ENCODE measurements around the gene C10orf143. TPM values are rescaled to one million over a fixed set of nuclear protein-coding genes. Genes with fewer than 3 reads are reported as not detected.
A peak's percentile ranks its signal among the peaks of the same experiment; 100 is the strongest.

C10orf143 gene
- total RNA-seq (1.1 TPM), polyA plus RNA-seq (ENCODE audit: insufficient read depth in 1 of 8, insufficient read length in 8 of 8, low replicate concordance in 1 of 8) (1 to 10 TPM; 2.7 to 4.5 (median 3.4) TPM)
- long read RNA-seq, donor 1, partial matches to known transcripts: 0 of 2 reads
- long read RNA-seq, donor 1, other reads (novel, unspliced or antisense): 0 of 2 reads
- long read RNA-seq, donor 2: 0 reads
- long read RNA-seq, donor 3, partial matches to known transcripts: 0 of 1 reads
- long read RNA-seq, donor 3, other reads (novel, unspliced or antisense): 0 of 1 reads
- long read RNA-seq, donor 4, partial matches to known transcripts: 0 of 1 reads
- long read RNA-seq, donor 4, other reads (novel, unspliced or antisense): 0 of 1 reads
- long read RNA-seq, donor 5, partial matches to known transcripts: 0 of 1 reads
- long read RNA-seq, donor 5, other reads (novel, unspliced or antisense): 0 of 1 reads
- long read RNA-seq, donor 6, partial matches to known transcripts: 0 of 1 reads
- long read RNA-seq, donor 6, other reads (novel, unspliced or antisense): 0 of 1 reads
- long read RNA-seq, donor 7, partial matches to known transcripts: 0 of 2 reads
- long read RNA-seq, donor 7, other reads (novel, unspliced or antisense): 0 of 2 reads
- long read RNA-seq, donor 8: 0 reads
- long read RNA-seq, donor 9, partial matches to known transcripts: 0 of 1 reads
- long read RNA-seq, donor 9, other reads (novel, unspliced or antisense): 0 of 1 reads
- long read RNA-seq, donor 10, partial matches to known transcripts: 0 of 3 reads
- long read RNA-seq, donor 10, other reads (novel, unspliced or antisense): 0 of 3 reads
- long read RNA-seq, donor 11: 0 reads

DNA sequence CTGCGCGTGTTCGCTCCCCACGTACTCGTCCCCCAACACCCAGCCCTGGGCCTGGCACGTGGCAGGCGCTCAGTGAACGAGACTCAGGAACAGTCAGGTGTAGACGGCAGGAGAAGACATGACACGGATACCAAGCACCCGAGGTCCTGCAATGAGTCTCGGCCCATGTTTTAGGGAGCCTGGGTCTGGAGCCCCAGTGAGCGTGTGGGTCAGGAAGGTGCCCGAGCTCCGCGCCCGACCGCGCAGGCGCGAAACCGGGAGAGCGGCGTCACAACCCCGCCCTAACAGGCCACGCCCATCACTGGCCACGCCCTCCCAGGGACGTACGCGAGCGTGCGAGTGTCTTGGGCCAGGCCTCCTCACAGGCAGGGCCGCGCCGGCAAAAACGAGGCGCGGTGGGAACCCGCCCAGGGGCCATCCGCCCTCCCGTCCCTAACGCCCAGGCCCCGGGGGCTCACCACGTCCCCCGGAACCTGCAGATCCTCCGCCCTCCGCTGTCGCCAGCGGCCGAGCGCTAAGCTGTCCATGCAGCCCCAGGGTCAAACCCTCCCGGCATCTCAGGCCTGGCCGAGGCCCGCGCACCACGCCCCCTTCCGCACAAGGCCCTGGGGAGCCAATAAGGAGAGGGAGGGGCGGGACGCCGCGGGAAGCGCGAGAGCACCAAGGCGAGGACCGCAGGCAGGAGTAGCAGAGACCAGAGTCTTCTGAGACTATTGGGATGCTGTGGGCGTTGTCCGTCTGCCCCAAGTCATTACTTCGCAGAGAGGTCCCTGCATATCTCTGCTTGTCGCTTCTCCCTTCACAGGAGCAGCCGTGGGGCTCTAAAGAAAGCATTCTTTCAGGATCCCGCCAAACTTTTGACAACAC lies at the start of gene C10orf143:
TSS of gene C10orf143 (minus strand) at position 585 of the 867 bp plus-strand sequence. CDS start at position 527, 58 bp downstream.
- peaks cover 18% of the 10 kb centered on the region for H3K4me1 ChIP-seq (ENCODE audit: control insufficient read depth, insufficient read depth, low read length)
- peaks cover 3% of the 10 kb centered on the region for H3K9me3 ChIP-seq (replicated peaks; ENCODE audit: control insufficient read depth, low read depth, low read length)
- WGBS (ENCODE audit: insufficient coverage): under 1% methylated on average over 63 of the region's 71 CpGs
- peak within 1 kb of the TSS; percentile 73 for H3K4me3 ChIP-seq (ENCODE audit: low read length)
- no peaks in the 10 kb centered on the region for H3K27me3 ChIP-seq (ENCODE audit: control insufficient read depth, insufficient read depth, low read length)
- H3K36me3 ChIP-seq (ENCODE audit: control insufficient read depth, insufficient read depth, low read length): no peaks in the 10 kb centered on the region
- peak; percentile 99 for DNase-seq
- H3K27ac ChIP-seq (ENCODE audit: low read length): peak within 1 kb of the TSS; percentile 99

- no CpG with 5 or more reads among the region's 2 CpGs for WGBS (ENCODE audit: insufficient coverage)
- Histone ChIP-seq H3K4me1 (ENCODE audit: control insufficient read depth, insufficient read depth, low read length) (no peaks in the 10 kb centered on the region), H3K4me3 (ENCODE audit: low read length) (no peak overlapping the region), H3K9me3 (replicated peaks; ENCODE audit: control insufficient read depth, low read depth, low read length) (no peaks in the 10 kb centered on the region), H3K27ac (ENCODE audit: low read length) (no peak overlapping the region), H3K36me3 (ENCODE audit: control insufficient read depth, insufficient read depth, low read length) (peaks cover 25% of the 10 kb centered on the region), H3K27me3 (ENCODE audit: control insufficient read depth, insufficient read depth, low read length) (no peaks in the 10 kb centered on the region)
- no peak for DNase-seq
Observed at GRCh38 chr10:130159192-130159794, 48.7 kb upstream of the C10orf143 start.

GRCh38 chr10:130146042-130146441 lies 35.4 kb upstream of the C10orf143 start:
- Histone ChIP-seq H3K9me3 (replicated peaks; ENCODE audit: control insufficient read depth, low read depth, low read length) (no peaks in the 10 kb centered on the region), H3K4me3 (ENCODE audit: low read length) (no peak overlapping the region), H3K27ac (ENCODE audit: low read length) (no peak overlapping the region), H3K36me3 (ENCODE audit: control insufficient read depth, insufficient read depth, low read length) (peaks cover 21% of the 10 kb centered on the region), H3K27me3 (ENCODE audit: control insufficient read depth, insufficient read depth, low read length) (no peaks in the 10 kb centered on the region), H3K4me1 (ENCODE audit: control insufficient read depth, insufficient read depth, low read length) (peaks cover 2% of the 10 kb centered on the region)
- WGBS (ENCODE audit: insufficient coverage): 86% methylated on average over 4 of the region's 4 CpGs
- no peak for DNase-seq

DNA sequence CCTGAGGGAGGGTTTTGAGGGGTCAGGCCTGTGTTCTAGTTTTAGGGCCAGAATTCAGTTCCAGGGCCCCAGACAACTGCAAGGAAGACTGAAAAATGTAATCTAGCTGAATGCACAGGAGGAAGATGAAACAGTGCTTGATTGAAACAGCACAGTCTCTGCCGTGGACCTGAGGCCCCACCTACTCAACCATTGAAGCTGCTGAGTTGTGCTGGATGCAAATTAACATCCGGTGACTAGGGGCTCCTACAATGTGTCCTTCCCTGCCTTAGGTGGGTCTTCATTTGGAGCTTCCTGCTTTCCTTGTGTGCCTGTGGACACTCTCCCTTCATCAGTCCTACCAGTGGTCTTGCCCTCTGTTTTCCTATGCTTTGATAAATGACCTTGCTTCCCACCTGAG lies 31.2 kb upstream of the C10orf143 start:
- Histone ChIP-seq H3K9me3 (replicated peaks; ENCODE audit: control insufficient read depth, low read depth, low read length) (no peaks in the 10 kb centered on the region), H3K36me3 (ENCODE audit: control insufficient read depth, insufficient read depth, low read length) (peaks cover 27% of the 10 kb centered on the region), H3K4me1 (ENCODE audit: control insufficient read depth, insufficient read depth, low read length) (peaks cover 15% of the 10 kb centered on the region), H3K27ac (ENCODE audit: low read length) (no peak overlapping the region), H3K27me3 (ENCODE audit: control insufficient read depth, insufficient read depth, low read length) (no peaks in the 10 kb centered on the region), H3K4me3 (ENCODE audit: low read length) (no peak overlapping the region)
- WGBS (ENCODE audit: insufficient coverage): 43% methylated on average over 2 of the region's 2 CpGs
- DNase-seq: no peak

DNA sequence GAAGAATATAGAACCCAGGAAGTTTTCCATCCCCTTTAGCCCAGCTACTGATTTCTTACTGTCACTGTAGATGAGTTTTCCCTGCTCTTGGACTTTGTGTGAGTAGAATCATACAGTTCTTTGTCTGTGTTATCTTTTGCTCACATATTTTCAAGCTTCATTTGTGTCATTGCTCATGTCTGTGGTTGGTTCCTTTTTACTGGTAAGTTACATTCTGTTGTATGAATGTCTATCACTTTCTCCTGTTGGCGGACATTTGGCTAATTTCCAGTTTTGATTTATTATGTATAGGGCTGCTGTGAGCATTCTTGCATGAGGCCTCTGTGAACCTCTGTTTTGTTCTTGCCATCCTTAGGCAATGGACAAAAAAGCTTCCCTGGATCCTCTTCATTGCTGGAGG lies 30.8 kb upstream of the C10orf143 start:
- no peaks in the 10 kb centered on the region for H3K9me3 ChIP-seq (replicated peaks; ENCODE audit: control insufficient read depth, low read depth, low read length)
- H3K4me1 ChIP-seq (ENCODE audit: control insufficient read depth, insufficient read depth, low read length): peaks cover 15% of the 10 kb centered on the region
- H3K27me3 ChIP-seq (ENCODE audit: control insufficient read depth, insufficient read depth, low read length): no peaks in the 10 kb centered on the region
- no peak overlapping the region for H3K4me3 ChIP-seq (ENCODE audit: low read length)
- WGBS (ENCODE audit: insufficient coverage): no CpG with 5 or more reads among the region's 1 CpG
- no peak for DNase-seq
- H3K36me3 ChIP-seq (ENCODE audit: control insufficient read depth, insufficient read depth, low read length): peaks cover 27% of the 10 kb centered on the region
- no peak overlapping the region for H3K27ac ChIP-seq (ENCODE audit: low read length)

DNA sequence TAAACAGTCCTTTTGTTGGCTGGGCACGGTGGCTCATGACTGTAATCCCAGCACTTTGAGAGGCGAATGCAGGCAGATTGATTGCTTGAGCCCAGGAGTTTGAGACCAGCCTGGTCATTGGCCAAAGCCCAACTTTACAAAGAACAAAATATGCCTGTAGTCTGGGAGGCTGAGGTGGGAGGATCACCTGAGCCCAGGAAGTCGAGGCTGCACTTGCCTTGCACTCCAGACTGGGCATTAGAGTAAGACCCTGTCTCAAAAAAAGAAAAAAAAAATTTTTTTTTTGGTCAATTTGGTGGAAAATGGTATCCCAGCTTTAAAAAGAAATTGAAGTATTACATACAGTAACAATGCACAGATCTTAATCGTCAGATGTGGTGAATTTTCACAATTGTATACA lies 30.4 kb upstream of the C10orf143 start:
- no peak for DNase-seq
- H3K36me3 ChIP-seq (ENCODE audit: control insufficient read depth, insufficient read depth, low read length): peaks cover 23% of the 10 kb centered on the region
- no peak overlapping the region for H3K27ac ChIP-seq (ENCODE audit: low read length)
- no peak overlapping the region for H3K4me3 ChIP-seq (ENCODE audit: low read length)
- no CpG with 5 or more reads among the region's 4 CpGs for WGBS (ENCODE audit: insufficient coverage)
- no peaks in the 10 kb centered on the region for H3K9me3 ChIP-seq (replicated peaks; ENCODE audit: control insufficient read depth, low read depth, low read length)
- no peaks in the 10 kb centered on the region for H3K27me3 ChIP-seq (ENCODE audit: control insufficient read depth, insufficient read depth, low read length)
- peaks cover 15% of the 10 kb centered on the region for H3K4me1 ChIP-seq (ENCODE audit: control insufficient read depth, insufficient read depth, low read length)

- Histone ChIP-seq H3K36me3 (ENCODE audit: control insufficient read depth, insufficient read depth, low read length) (peaks cover 21% of the 10 kb centered on the region), H3K9me3 (replicated peaks; ENCODE audit: control insufficient read depth, low read depth, low read length) (no peaks in the 10 kb centered on the region), H3K27ac (ENCODE audit: low read length) (no peak overlapping the region), H3K4me1 (ENCODE audit: control insufficient read depth, insufficient read depth, low read length) (peaks cover 20% of the 10 kb centered on the region), H3K27me3 (ENCODE audit: control insufficient read depth, insufficient read depth, low read length) (no peaks in the 10 kb centered on the region), H3K4me3 (ENCODE audit: low read length) (no peak overlapping the region)
- no CpG with 5 or more reads among the region's 1 CpG for WGBS (ENCODE audit: insufficient coverage)
- no peak for DNase-seq
Observed at GRCh38 chr10:130140425-130140824, 29.8 kb upstream of the C10orf143 start.

- Histone ChIP-seq H3K27me3 (ENCODE audit: control insufficient read depth, insufficient read depth, low read length) (no peaks in the 10 kb centered on the region), H3K4me3 (ENCODE audit: low read length) (no peak overlapping the region), H3K9me3 (replicated peaks; ENCODE audit: control insufficient read depth, low read depth, low read length) (no peaks in the 10 kb centered on the region), H3K27ac (ENCODE audit: low read length) (no peak overlapping the region), H3K36me3 (ENCODE audit: control insufficient read depth, insufficient read depth, low read length) (peaks cover 21% of the 10 kb centered on the region), H3K4me1 (ENCODE audit: control insufficient read depth, insufficient read depth, low read length) (peaks cover 20% of the 10 kb centered on the region)
- no peak for DNase-seq
- 100% methylated on average over 2 of the region's 3 CpGs for WGBS (ENCODE audit: insufficient coverage)
Observed at GRCh38 chr10:130138479-130138866, 27.8 kb upstream of the C10orf143 start.

DNA sequence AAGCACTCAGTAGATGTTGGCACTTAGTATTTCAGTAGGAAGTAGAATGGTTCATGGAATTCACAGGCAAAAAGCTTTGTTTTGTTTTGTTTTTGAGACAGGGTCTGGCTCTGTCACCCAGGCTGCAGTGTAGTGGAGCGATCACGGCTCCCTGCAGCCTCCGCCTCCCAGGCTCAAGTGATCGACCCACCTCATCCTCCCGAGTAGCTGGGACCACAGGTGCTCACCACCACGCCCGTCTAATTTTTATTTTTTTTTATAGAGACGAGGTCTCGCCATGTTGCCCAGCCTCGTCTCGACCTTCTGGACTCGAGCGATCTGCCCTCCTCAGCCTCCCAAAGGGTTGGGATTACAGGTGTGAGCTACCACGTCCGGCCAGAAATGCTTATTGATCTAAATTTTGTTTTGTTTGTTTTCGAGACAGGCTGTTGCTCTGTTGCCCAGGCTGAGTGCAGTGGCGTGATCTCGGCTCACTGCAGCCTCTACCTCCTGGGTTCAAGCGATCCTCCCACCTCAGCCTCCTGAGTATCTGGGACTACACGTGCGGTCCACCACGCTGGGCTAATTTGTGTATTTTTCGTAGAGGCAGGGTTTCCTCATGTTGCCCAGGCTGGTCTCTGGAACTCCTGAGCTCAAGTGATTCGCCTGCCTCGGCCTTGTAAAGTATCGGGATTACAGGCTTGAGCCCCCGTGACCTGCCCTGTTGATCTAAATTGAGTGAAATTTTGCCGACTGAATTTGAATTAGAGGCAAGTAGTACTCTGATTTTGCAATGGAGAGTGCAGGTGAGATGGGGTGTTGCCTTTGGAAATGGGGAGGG lies 27.2 kb upstream of the C10orf143 start:
- no peak overlapping the region for H3K27ac ChIP-seq (ENCODE audit: low read length)
- DNase-seq: no peak
- WGBS (ENCODE audit: insufficient coverage): 89% methylated on average over 18 of the region's 28 CpGs
- no peaks in the 10 kb centered on the region for H3K27me3 ChIP-seq (ENCODE audit: control insufficient read depth, insufficient read depth, low read length)
- peak overlapping the region; percentile 72 for H3K4me3 ChIP-seq (ENCODE audit: low read length)
- peaks cover 19% of the 10 kb centered on the region for H3K36me3 ChIP-seq (ENCODE audit: control insufficient read depth, insufficient read depth, low read length)
- peaks cover 20% of the 10 kb centered on the region for H3K4me1 ChIP-seq (ENCODE audit: control insufficient read depth, insufficient read depth, low read length)
- H3K9me3 ChIP-seq (replicated peaks; ENCODE audit: control insufficient read depth, low read depth, low read length): no peaks in the 10 kb centered on the region
